Measurements from ENCODE around the gene P2RY2. TPM values are rescaled to one million over a fixed set of nuclear protein-coding genes. Genes with fewer than 3 reads are reported as not detected.

P2RY2 gene
- 1.4 and 2.3 TPM in 2 replicates for total RNA-seq

- DNase-seq (ENCODE audit: extremely low read depth, low read depth, low spot score): no peak
Observed at GRCh38 chr11:73218106-73218829, at the start of gene P2RY2. Gene P2RY2, plus strand, starts transcription at chr11:73218281. Its CDS starts 15,879 bp downstream, at chr11:73234160.

GRCh38 chr11:73168925-73169579 is 49.0 kb upstream of the P2RY2 start:
- DNase-seq (ENCODE audit: extremely low read depth, low read depth, low spot score): no peak

GRCh38 chr11:73170140-73170539 is 47.9 kb upstream of the P2RY2 start:
- DNase-seq (ENCODE audit: extremely low read depth, low read depth, low spot score): no peak

GRCh38 chr11:73171436-73172161 is 46.5 kb upstream of the P2RY2 start:
- DNase-seq (ENCODE audit: extremely low read depth, low read depth, low spot score): no peak

- no peak for DNase-seq (ENCODE audit: extremely low read depth, low read depth, low spot score)
Observed at GRCh38 chr11:73172992-73173656, 45.0 kb upstream of the P2RY2 start.

GRCh38 chr11:73173755-73174494 is 44.2 kb upstream of the P2RY2 start:
- DNase-seq (ENCODE audit: extremely low read depth, low read depth, low spot score): no peak

- no peak for DNase-seq (ENCODE audit: extremely low read depth, low read depth, low spot score)
Observed at GRCh38 chr11:73174495-73174791, 43.6 kb upstream of the P2RY2 start.

- DNase-seq (ENCODE audit: extremely low read depth, low read depth, low spot score): no peak
Observed at GRCh38 chr11:73175551-73176144, 42.4 kb upstream of the P2RY2 start.

GRCh38 chr11:73176145-73176873 is 41.8 kb upstream of the P2RY2 start:
- DNase-seq (ENCODE audit: extremely low read depth, low read depth, low spot score): no peak

- DNase-seq (ENCODE audit: extremely low read depth, low read depth, low spot score): no peak
Observed at GRCh38 chr11:73176874-73177155, 41.3 kb upstream of the P2RY2 start.

GRCh38 chr11:73177380-73177777 is 40.7 kb upstream of the P2RY2 start:
- no peak for DNase-seq (ENCODE audit: extremely low read depth, low read depth, low spot score)

- peak; percentile 75 for DNase-seq (ENCODE audit: extremely low read depth, low read depth, low spot score)
Observed at GRCh38 chr11:73177778-73178539, 40.1 kb upstream of the P2RY2 start.

GRCh38 chr11:73178681-73179080 is 39.4 kb upstream of the P2RY2 start:
- DNase-seq (ENCODE audit: extremely low read depth, low read depth, low spot score): no peak

- no peak for DNase-seq (ENCODE audit: extremely low read depth, low read depth, low spot score)
Observed at GRCh38 chr11:73182824-73183321, 35.2 kb upstream of the P2RY2 start.

GRCh38 chr11:73184953-73185671 is 33.0 kb upstream of the P2RY2 start:
- DNase-seq (ENCODE audit: extremely low read depth, low read depth, low spot score): no peak

- no peak for DNase-seq (ENCODE audit: extremely low read depth, low read depth, low spot score)
Observed at GRCh38 chr11:73185680-73186293, 32.3 kb upstream of the P2RY2 start.

- DNase-seq (ENCODE audit: extremely low read depth, low read depth, low spot score): no peak
Observed at GRCh38 chr11:73186294-73186850, 31.7 kb upstream of the P2RY2 start.

- DNase-seq (ENCODE audit: extremely low read depth, low read depth, low spot score): no peak
Observed at GRCh38 chr11:73186886-73187285, 31.2 kb upstream of the P2RY2 start.
